H1 (cell line): ENCODE measurements around the gene TRIM38. TPM values are rescaled to one million over a fixed set of nuclear protein-coding genes. Genes with fewer than 3 reads are reported as not detected.

Experiments
- CTCF ChIA-PET: fragments of 300-600 bp; sonication (Branson Sonifier 250); formaldehyde crosslinking; loops from one replicate; lab custom pipeline; 2021; ENCODE audit not compliant: partially characterized antibody; lab: Charles Lee
- POLR2A ChIA-PET: fragments of 300-600 bp; sonication (Branson Sonifier 250); formaldehyde crosslinking; loops from one replicate; lab custom pipeline; 2021; ENCODE audit warnings: inconsistent platforms; ENCODE audit not compliant: partially characterized antibody; lab: Charles Lee
- DNase-seq, 2 experiments: peaks; one replicate each; pipeline versions ENCODE4 v3.0.0 to v3.0.0-alpha.2; 2010 to 2022; ENCODE audit warnings: low spot score in 2 of 2, low read depth in 1 of 2, mixed read lengths in 1 of 2
- FAIRE-seq: peaks from 2 replicates; lab custom pipeline; 2011; peaks lifted over from hg19 to GRCh38; lab: Jason Lieb, UNC
- H2AFZ ChIP-seq: 2 replicates; pipeline ENCODE4 v1.8.1; 2012; ENCODE audit warnings: low read length, inconsistent platforms
- H2AK5ac ChIP-seq: 2 replicates; pipeline ENCODE4 v1.6.1; 2013; ENCODE audit warnings: low read depth, low read length
- H2BK120ac ChIP-seq: replicated peaks from 2 replicates; pipeline ENCODE3; 2013; ENCODE audit warnings: low read depth, low read length, inconsistent platforms
- H2BK12ac ChIP-seq: 2 replicates; pipeline ENCODE4 v1.6.1; 2013; ENCODE audit warnings: low read depth, low read length
- H2BK15ac ChIP-seq: 2 replicates; pipeline ENCODE4 v1.6.1; 2013; ENCODE audit warnings: low read length
- H2BK20ac ChIP-seq: 2 replicates; pipeline ENCODE4 v1.6.1; 2013; ENCODE audit warnings: low read length
- H2BK5ac ChIP-seq: 2 replicates; pipeline ENCODE4 v1.6.1; 2013; ENCODE audit warnings: low read depth, low read length
- H3K14ac ChIP-seq: 2 replicates; pipeline ENCODE4 v1.6.1; 2013; ENCODE audit warnings: inconsistent platforms; ENCODE audit not compliant: insufficient read length
- H3K18ac ChIP-seq: 2 replicates; pipeline ENCODE4 v1.6.1; 2013; ENCODE audit warnings: low read length; ENCODE audit errors: extremely low read depth
- H3K23ac ChIP-seq: 2 replicates; pipeline ENCODE4 v1.6.1; 2013; ENCODE audit warnings: inconsistent platforms; ENCODE audit not compliant: insufficient read length
- H3K23me2 ChIP-seq: 2 replicates; pipeline ENCODE4 v1.6.1; 2013; ENCODE audit warnings: low read depth, low read length
- H3K27ac ChIP-seq: 2 replicates; pipeline ENCODE4 v1.6.1; 2011; ENCODE audit warnings: low read depth, low read length, inconsistent platforms
- H3K27me3 ChIP-seq, 4 experiments: replicated peaks in 1 of 4; 1 replicate in 1 of 4; 2 replicates in 3 of 4; pipeline versions ENCODE4 v1.6.1 to v1.8.1; 2011 to 2013; ENCODE audit warnings: low read length in 3 of 4, mild to moderate bottlenecking in 3 of 4, inconsistent platforms in 2 of 4, mixed read lengths in 2 of 4, moderate library complexity in 1 of 4; ENCODE audit not compliant: control insufficient read depth in 3 of 4, insufficient read depth in 3 of 4; ENCODE audit errors: extremely low read depth in 1 of 4
- H3K36me3 ChIP-seq, 4 experiments: 2 replicates each; pipeline versions ENCODE4 v1.6.1 to v1.8.1; 2011 to 2013; ENCODE audit warnings: mild to moderate bottlenecking in 4 of 4, low read length in 3 of 4, moderate library complexity in 2 of 4, control low read depth in 1 of 4, inconsistent platforms in 1 of 4; ENCODE audit not compliant: insufficient read depth in 4 of 4, control insufficient read depth in 2 of 4
- H3K4ac ChIP-seq: replicated peaks from 2 replicates; pipeline ENCODE3; 2013; ENCODE audit warnings: low read length, low read depth, mixed read lengths, inconsistent platforms; ENCODE audit not compliant: insufficient read length
- H3K4me1 ChIP-seq, 4 experiments: replicated peaks in 1 of 4; 1 replicate in 1 of 4; 2 replicates in 3 of 4; pipeline versions ENCODE4 v1.6.1 to v1.8.1; 2011 to 2013; ENCODE audit warnings: low read length in 3 of 4, inconsistent platforms in 2 of 4, mixed read lengths in 1 of 4; ENCODE audit not compliant: insufficient read depth in 4 of 4, control insufficient read depth in 3 of 4
- H3K4me2 ChIP-seq, 2 experiments: 2 replicates each; pipeline versions ENCODE4 v1.6.1 to v1.8.1; 2011 to 2013; ENCODE audit warnings: low read depth in 2 of 2, low read length in 2 of 2, control low read depth in 1 of 2, inconsistent platforms in 1 of 2, mild to moderate bottlenecking in 1 of 2; ENCODE audit not compliant: insufficient read depth in 1 of 2
- H3K4me3 ChIP-seq, 4 experiments: fragments of 200-600, 300-600 bp in 1 of 4; sonication (generic), shearing (Covaris generic), sonication (Bioruptor Twin) in 1 of 4; 2 replicates each; pipeline versions ENCODE4 v1.5.1 to v1.8.1; 2011 to 2016; ENCODE audit warnings: low read length in 4 of 4, low read depth in 3 of 4, control low read depth in 2 of 4, inconsistent platforms in 2 of 4, mild to moderate bottlenecking in 2 of 4, mixed read lengths in 1 of 4, moderate library complexity in 1 of 4; ENCODE audit not compliant: insufficient read depth in 2 of 4; ENCODE audit errors: extremely low read depth in 1 of 4
- H3K56ac ChIP-seq: replicated peaks from 2 replicates; pipeline ENCODE3; 2013; ENCODE audit warnings: low read depth, mild to moderate bottlenecking, mixed read lengths, low read length, inconsistent platforms; ENCODE audit not compliant: insufficient read length
- H3K79me1 ChIP-seq: 2 replicates; pipeline ENCODE4 v1.6.1; 2013; ENCODE audit warnings: low read depth, low read length, control low read depth
- H3K79me2 ChIP-seq, 2 experiments: 2 replicates each; pipeline versions ENCODE4 v1.6.1 to v1.8.1; 2012 to 2013; ENCODE audit warnings: low read length in 2 of 2, mild to moderate bottlenecking in 2 of 2, inconsistent platforms in 1 of 2; ENCODE audit not compliant: insufficient read depth in 2 of 2, control insufficient read depth in 1 of 2
- H3K9ac ChIP-seq, 4 experiments: replicated peaks in 1 of 4; 1 replicate in 1 of 4; 2 replicates in 3 of 4; pipeline versions ENCODE4 v1.6.1 to v1.8.1; 2011 to 2013; ENCODE audit warnings: low read depth in 3 of 4, low read length in 3 of 4, control low read depth in 2 of 4, mild to moderate bottlenecking in 2 of 4, moderate library complexity in 2 of 4, inconsistent platforms in 1 of 4; ENCODE audit errors: extremely low read depth in 1 of 4
- H3K9me3 ChIP-seq, 2 experiments: 2 replicates each; pipeline versions ENCODE4 v1.6.1 to v1.8.1; 2012 to 2013; ENCODE audit warnings: mild to moderate bottlenecking in 2 of 2, moderate library complexity in 2 of 2, control low read depth in 1 of 2, inconsistent platforms in 1 of 2, low read depth in 1 of 2, low read length in 1 of 2, mixed read lengths in 1 of 2; ENCODE audit not compliant: insufficient read depth in 2 of 2
- H4K20me1 ChIP-seq, 2 experiments: replicated peaks in 1 of 2; 2 replicates each; pipeline versions ENCODE3 to v1.8.1; 2011 to 2013; ENCODE audit warnings: inconsistent platforms in 2 of 2, low read length in 2 of 2, mild to moderate bottlenecking in 1 of 2; ENCODE audit not compliant: insufficient read depth in 2 of 2, control insufficient read depth in 1 of 2
- H4K5ac ChIP-seq: 2 replicates; pipeline ENCODE4 v1.6.1; 2013; ENCODE audit warnings: low read length, low read depth, mixed read lengths, inconsistent platforms; ENCODE audit not compliant: insufficient read length
- H4K8ac ChIP-seq: 2 replicates; pipeline ENCODE4 v1.8.0; 2013; ENCODE audit warnings: mild to moderate bottlenecking, moderate library complexity, low read length, inconsistent platforms; ENCODE audit not compliant: insufficient read depth; ENCODE audit errors: extremely low read depth
- H4K91ac ChIP-seq: replicated peaks from 2 replicates; pipeline ENCODE3; 2013; ENCODE audit warnings: low read length, mixed read lengths, inconsistent platforms; ENCODE audit not compliant: insufficient read length
- ASH2L ChIP-seq: fragments of 200-600, 300-600 bp; sonication (generic); IDR thresholded peaks from one replicate; pipeline ENCODE4 v1.7.1; 2017; ENCODE audit warnings: low read length
- CBX5 ChIP-seq: fragments of 300-800, 300-1000 bp; sonication (generic); IDR thresholded peaks from 2 replicates; pipeline ENCODE4 v1.7.1; 2016; ENCODE audit warnings: antibody characterized with exemption, low read length, low read depth
- CREB1 ChIP-seq: IDR thresholded peaks from 2 replicates; pipeline ENCODE4 v1.6.1; 2012; ENCODE audit warnings: inconsistent platforms
- HDAC2 ChIP-seq, 2 experiments: fragments of 300-600 bp in 1 of 2; sonication (generic) in 1 of 2; IDR thresholded peaks; 2 replicates each; pipeline ENCODE4 v1.6.1; 2011 to 2012; ENCODE audit warnings: low read depth in 2 of 2, low read length in 2 of 2, mild to moderate bottlenecking in 2 of 2, moderate library complexity in 2 of 2, borderline replicate concordance in 1 of 2, inconsistent platforms in 1 of 2
- HDAC6 ChIP-seq: IDR thresholded peaks from one replicate; pipeline ENCODE4 v1.7.1; 2012; ENCODE audit warnings: low read depth, mild to moderate bottlenecking, inconsistent platforms, low read length, moderate library complexity
- MAX ChIP-seq: IDR thresholded peaks from 2 replicates; pipeline ENCODE4 v1.6.1; 2012; ENCODE audit warnings: inconsistent platforms
- NRF1 ChIP-seq: IDR thresholded peaks from 2 replicates; pipeline ENCODE4 v1.6.1; 2011; ENCODE audit warnings: mild to moderate bottlenecking, low read depth, low read length, improper control_type of control experiment
- SAP30 ChIP-seq: fragments of 300-600 bp; sonication (generic); IDR thresholded peaks from 2 replicates; pipeline ENCODE4 v1.7.1; 2012; ENCODE audit warnings: low read length, moderate library complexity, mild to moderate bottlenecking, inconsistent platforms; ENCODE audit not compliant: insufficient read depth, insufficient replicate concordance
- SRF ChIP-seq: IDR thresholded peaks from 2 replicates; pipeline ENCODE4 v1.6.1; 2011; ENCODE audit warnings: mild to moderate bottlenecking, low read depth, low read length, moderate library complexity
- SUZ12 ChIP-seq: fragments of 200-600 bp; sonication (generic); IDR thresholded peaks from 2 replicates; pipeline ENCODE4 v1.6.1; 2012; ENCODE audit warnings: mild to moderate bottlenecking, inconsistent platforms, low read length, moderate library complexity, mixed read lengths
- TCF12 ChIP-seq: IDR thresholded peaks from 2 replicates; pipeline ENCODE4 v1.6.1; 2011; ENCODE audit warnings: low read depth, mild to moderate bottlenecking, low read length
- TEAD4 ChIP-seq: IDR thresholded peaks from 2 replicates; pipeline ENCODE4 v1.6.1; 2012; ENCODE audit warnings: low read depth, low read length, inconsistent platforms, mixed read lengths
- USF2 ChIP-seq: IDR thresholded peaks from 2 replicates; pipeline ENCODE4 v1.6.1; 2011; ENCODE audit warnings: low read length, improper control_type of control experiment
- ZNF274 ChIP-seq: IDR thresholded peaks from 2 replicates; pipeline ENCODE4 v1.7.0; 2012; ENCODE audit warnings: low read length, borderline replicate concordance; ENCODE audit errors: extremely low read depth
- WGBS, 2 experiments: shearing (Covaris generic) in 1 of 2; methylation state at CpG; one replicate each; pipeline versions ENCODE4 v1.1.6 to v1.1.7; 2013 to 2015; ENCODE audit warnings: low lambda C conversion rate in 2 of 2, mixed read lengths in 2 of 2, inconsistent platforms in 1 of 2, low coverage in 1 of 2, missing lambda C conversion rate in 1 of 2; ENCODE audit not compliant: insufficient replicate concordance in 2 of 2, insufficient coverage in 1 of 2, insufficient read length in 1 of 2; ENCODE audit errors: extremely low coverage in 1 of 2, missing lambda C conversion rate in 1 of 2; 5-methylcytosine and 5-hydroxymethylcytosine counted together
- polyA plus RNA-seq, 7 experiments: library from polyadenylated mRNA; depleted of rRNA in 3 of 7; stranded (reverse) in 5 of 7; unstranded in 2 of 7; fragments of >200 nt in 5 of 7; fragments of 200-250 nt in 2 of 7; gene quantifications; 1 replicate in 5 of 7; 2 replicates in 1 of 7; 4 replicates in 1 of 7; pipeline versions ENCODE4 v1.2.1 to v1.2.3, GENCODE V29; 2011 to 2013; ENCODE audit warnings: missing spikeins in 2 of 7, mixed read lengths in 2 of 7
- total RNA-seq: library from RNA; stranded (reverse); fragmentation: NEBNext Ultra II Directional; extraction: Animal tissue kit (Norgen Biotek cat#: 25700); gene quantifications from 2 replicates; pipeline ENCODE4 v1.2.1, GENCODE V29; 2021

The TRIM38 gene
- total and polyA plus RNA-seq, 2 of the 8 experiments (the other 6 are each of a cell fraction or from before 2014, with no cell fraction given) = 0.43 to 0.56 TPM

GRCh38 chr6:25919657-25920056, 42.9 kb upstream of the TRIM38 start:
- POLR2A ChIA-PET = no interaction called here
- no peak overlapping the region for H3K4me2 ChIP-seq
- no peak overlapping the region for H3K14ac ChIP-seq
- TF ChIP-seq TEAD4 (no peak), SUZ12 (no peak), ASH2L (no peak), USF2 (no peak), SRF (no peak), SAP30 (no peak), ZNF274 (no peak), NRF1 (no peak), CBX5 (no peak), TCF12 (no peak), HDAC6 (no peak), CREB1 (no peak), MAX (no peak), HDAC2 (IDR thresholded peaks at IDR 0.05; ENCODE audit: borderline replicate concordance in 1 of 2, low read depth in 2 of 2, low read length in 2 of 2) (no peak)

More at GRCh38 chr6:25919657-25920056, 42.9 kb upstream of the TRIM38 start:
- Histone ChIP-seq H3K4ac (no peak overlapping the region), H3K4me1 (no peaks in the 10 kb centered on the region), H3K79me1 (no peaks in the 10 kb centered on the region), H3K56ac (no peak overlapping the region), H3K9ac (no peak overlapping the region), H2AK5ac (no peak overlapping the region), H3K27me3 (no peaks in the 10 kb centered on the region), H3K23me2 (no peaks in the 10 kb centered on the region), H4K5ac (no peak overlapping the region), H2BK20ac (no peak overlapping the region), H4K20me1 (no peaks in the 10 kb centered on the region), H2BK15ac (no peak overlapping the region), H4K8ac (no peak overlapping the region), H2BK120ac (no peak overlapping the region), H3K36me3 (no peaks in the 10 kb centered on the region), H4K91ac (no peak overlapping the region), H2AFZ (peak overlapping the region; percentile 52; the same call in 1 of the 2 replicates), H2BK12ac (no peak overlapping the region), H3K9me3 (no peaks in the 10 kb centered on the region), H2BK5ac (no peak overlapping the region), H3K79me2 (no peaks in the 10 kb centered on the region), H3K18ac (no peak overlapping the region), H3K23ac (no peak overlapping the region), H3K27ac (no peak overlapping the region), H3K4me3 (no peak overlapping the region)
- FAIRE-seq (no peak), DNase-seq (no peak)
- 95% methylated on average over 1 of the region's 5 CpGs; no CpG with 5 or more reads in 1 of the 2 experiments for WGBS, 2 experiments
- CTCF ChIA-PET = interaction anchor here (0.6 to 1.3 kb wide), 3 partner anchors 35 to 84 kb away, joined by 3 to 4 read pairs (median 3); no protein-coding TSS in a partner anchor
